Fibroblast of mammary gland (primary cell): ENCODE measurements around the gene SLC25A29.

ENCODE experiments used
- DNase-seq: peaks from one replicate; pipeline ENCODE4 v3.0.0-alpha.2; 2010; ENCODE audit warnings: low read depth
- H3K4me3 ChIP-seq: 2 replicates; pipeline ENCODE4 v1.5.1; 2011; ENCODE audit warnings: low read depth, mild to moderate bottlenecking, low read length, moderate library complexity; ENCODE audit not compliant: control insufficient read depth
- CTCF ChIP-seq: conservative IDR thresholded peaks from 2 replicates; pipeline ENCODE4 v1.5.1; 2011; ENCODE audit warnings: low read depth, low read length, inconsistent platforms; ENCODE audit not compliant: control insufficient read depth, insufficient read depth

The SLC25A29 gene

GRCh38 chr14:100325958-100326357 lies 19.7 kb upstream of the SLC25A29 start:
- no peak overlapping the region for H3K4me3 ChIP-seq
- no peak for DNase-seq
- TF ChIP-seq CTCF, result no peak

GRCh38 chr14:100325231-100325632 lies 19.0 kb upstream of the SLC25A29 start:
- DNase-seq, result no peak
- no peak for TF ChIP-seq CTCF
- H3K4me3 ChIP-seq, result no peak overlapping the region

GRCh38 chr14:100323942-100324307 lies 17.7 kb upstream of the SLC25A29 start:
- no peak overlapping the region for H3K4me3 ChIP-seq
- no peak for TF ChIP-seq CTCF
- DNase-seq, result no peak

GRCh38 chr14:100323121-100323941 lies 17.1 kb upstream of the SLC25A29 start, which contains the start of gene SLC25A47:
TSS of gene SLC25A47 (plus strand) at chr14:100323339. CDS start at chr14:100323415, 76 bp downstream.
- no peak for TF ChIP-seq CTCF
- no peak for DNase-seq
- no peak within 1 kb of the TSS for H3K4me3 ChIP-seq

GRCh38 chr14:100322138-100322957 lies 16.1 kb upstream of the SLC25A29 start:
- no peak for DNase-seq
- no peak for TF ChIP-seq CTCF

GRCh38 chr14:100321473-100322137 lies 15.4 kb upstream of the SLC25A29 start:
- H3K4me3 ChIP-seq, result no peak overlapping the region
- TF ChIP-seq CTCF, result no peak
- no peak for DNase-seq

More at GRCh38 chr14:100322138-100322957, 16.1 kb upstream of the SLC25A29 start:
- no peak overlapping the region for H3K4me3 ChIP-seq
